ENCODE results near the gene RFX3.
"Not testable (repeated sequence)": the region's sequence is repeated elsewhere in the genome, so short reads cannot be mapped to it uniquely, and the experiment has no call there.

The RFX3 gene

DNA sequence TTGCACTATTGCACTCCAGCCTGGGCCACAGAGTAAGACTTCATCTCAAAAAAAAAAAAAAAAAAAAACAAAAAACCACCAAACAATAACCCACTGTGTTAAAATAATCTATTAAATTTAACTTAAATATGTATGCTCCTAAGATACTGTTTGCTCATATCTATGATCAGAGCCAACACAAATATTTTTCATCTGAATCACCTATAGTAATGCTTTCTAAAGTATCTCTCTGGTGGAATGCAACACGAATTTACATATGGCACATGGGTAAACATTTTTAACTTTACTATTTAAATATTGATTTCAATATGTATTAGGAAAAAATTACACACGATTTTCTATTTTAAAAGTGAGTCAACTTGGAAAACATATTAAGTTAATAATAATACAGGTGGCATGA is 196.4 kb downstream of the RFX3 start:
- no peak overlapping the region for H3K9ac ChIP-seq (ENCODE audit: low read depth, low read length)
- ATAC-seq (ENCODE audit: insufficient read depth, low read depth) (no peak), DNase-seq (no peak)
- no peaks in the 10 kb centered on the region for H4K20me1 ChIP-seq (ENCODE audit: insufficient read depth, low read length)
- H3K4me2 ChIP-seq (ENCODE audit: insufficient read depth, low read length), result no peak overlapping the region
- no peak overlapping the region for H2AFZ ChIP-seq (ENCODE audit: low read depth, low read length)
- H3K4me1 ChIP-seq (ENCODE audit: insufficient read depth, low read length), result no peaks in the 10 kb centered on the region
- no peaks in the 10 kb centered on the region for H3K36me3 ChIP-seq (ENCODE audit: insufficient read depth, low read length)
- no peak overlapping the region for H3K27ac ChIP-seq (ENCODE audit: low read length)
- no peaks in the 10 kb centered on the region for H3K9me3 ChIP-seq (ENCODE audit: insufficient read depth, low read length, severe bottlenecking)
- no peaks in the 10 kb centered on the region for H3K27me3 ChIP-seq (ENCODE audit: insufficient read depth, low read length, poor library complexity)
- H3K4me3 ChIP-seq (ENCODE audit: low read depth in 1 of 2, low read length in 2 of 2), result no peak overlapping the region
- no peaks in the 10 kb centered on the region for H3K79me2 ChIP-seq (ENCODE audit: insufficient read depth, low read length)
- TF ChIP-seq EZH2 (IDR thresholded peaks at IDR 0.05; ENCODE audit: borderline replicate concordance, low read depth, low read length, severe bottlenecking), result no peak
- TF ChIP-seq, protein P1, sequence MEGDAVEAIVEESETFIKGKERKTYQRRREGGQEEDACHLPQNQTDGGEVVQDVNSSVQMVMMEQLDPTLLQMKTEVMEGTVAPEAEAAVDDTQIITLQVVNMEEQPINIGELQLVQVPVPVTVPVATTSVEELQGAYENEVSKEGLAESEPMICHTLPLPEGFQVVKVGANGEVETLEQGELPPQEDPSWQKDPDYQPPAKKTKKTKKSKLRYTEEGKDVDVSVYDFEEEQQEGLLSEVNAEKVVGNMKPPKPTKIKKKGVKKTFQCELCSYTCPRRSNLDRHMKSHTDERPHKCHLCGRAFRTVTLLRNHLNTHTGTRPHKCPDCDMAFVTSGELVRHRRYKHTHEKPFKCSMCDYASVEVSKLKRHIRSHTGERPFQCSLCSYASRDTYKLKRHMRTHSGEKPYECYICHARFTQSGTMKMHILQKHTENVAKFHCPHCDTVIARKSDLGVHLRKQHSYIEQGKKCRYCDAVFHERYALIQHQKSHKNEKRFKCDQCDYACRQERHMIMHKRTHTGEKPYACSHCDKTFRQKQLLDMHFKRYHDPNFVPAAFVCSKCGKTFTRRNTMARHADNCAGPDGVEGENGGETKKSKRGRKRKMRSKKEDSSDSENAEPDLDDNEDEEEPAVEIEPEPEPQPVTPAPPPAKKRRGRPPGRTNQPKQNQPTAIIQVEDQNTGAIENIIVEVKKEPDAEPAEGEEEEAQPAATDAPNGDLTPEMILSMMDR (IDR thresholded peaks at IDR 0.05; ENCODE audit: borderline replicate concordance, extremely low read depth, low read length, poor library complexity, severe bottlenecking), result no peak

DNA sequence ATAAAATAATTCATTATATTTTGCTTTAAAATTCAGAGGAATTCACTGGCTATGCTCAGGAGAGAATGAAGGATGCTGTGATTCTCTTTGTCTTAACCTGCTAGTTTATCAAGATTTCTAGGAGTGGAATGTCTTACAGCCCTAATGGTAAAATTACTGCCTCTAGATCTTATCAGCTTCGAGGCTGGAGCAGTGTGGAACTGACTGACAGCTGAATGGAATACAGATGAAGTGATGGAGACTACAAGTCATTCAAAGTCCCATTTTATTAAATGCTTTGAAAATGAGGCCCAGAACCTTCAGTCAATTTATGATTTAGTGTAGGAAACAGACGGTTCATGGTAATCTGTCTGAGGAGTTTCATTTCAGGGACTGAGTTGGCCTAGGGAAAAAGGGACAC is 202.1 kb downstream of the RFX3 start:
- Histone ChIP-seq H3K4me3 (ENCODE audit: low read depth in 1 of 2, low read length in 2 of 2) (no peak overlapping the region), H2AFZ (ENCODE audit: low read depth, low read length) (no peak overlapping the region), H3K27me3 (ENCODE audit: insufficient read depth, low read length, poor library complexity) (no peaks in the 10 kb centered on the region), H4K20me1 (ENCODE audit: insufficient read depth, low read length) (no peaks in the 10 kb centered on the region), H3K79me2 (ENCODE audit: insufficient read depth, low read length) (no peaks in the 10 kb centered on the region), H3K36me3 (ENCODE audit: insufficient read depth, low read length) (no peaks in the 10 kb centered on the region), H3K9ac (ENCODE audit: low read depth, low read length) (no peak overlapping the region), H3K27ac (ENCODE audit: low read length) (no peak overlapping the region), H3K4me2 (ENCODE audit: insufficient read depth, low read length) (no peak overlapping the region), H3K9me3 (ENCODE audit: insufficient read depth, low read length, severe bottlenecking) (no peaks in the 10 kb centered on the region), H3K4me1 (ENCODE audit: insufficient read depth, low read length) (no peaks in the 10 kb centered on the region)
- ATAC-seq (ENCODE audit: insufficient read depth, low read depth), result no peak
- TF ChIP-seq, protein P1 (IDR thresholded peaks at IDR 0.05; ENCODE audit: borderline replicate concordance, extremely low read depth, low read length, poor library complexity, severe bottlenecking), result no peak
- no peak for TF ChIP-seq EZH2 (IDR thresholded peaks at IDR 0.05; ENCODE audit: borderline replicate concordance, low read depth, low read length, severe bottlenecking)
- no peak for DNase-seq

DNA sequence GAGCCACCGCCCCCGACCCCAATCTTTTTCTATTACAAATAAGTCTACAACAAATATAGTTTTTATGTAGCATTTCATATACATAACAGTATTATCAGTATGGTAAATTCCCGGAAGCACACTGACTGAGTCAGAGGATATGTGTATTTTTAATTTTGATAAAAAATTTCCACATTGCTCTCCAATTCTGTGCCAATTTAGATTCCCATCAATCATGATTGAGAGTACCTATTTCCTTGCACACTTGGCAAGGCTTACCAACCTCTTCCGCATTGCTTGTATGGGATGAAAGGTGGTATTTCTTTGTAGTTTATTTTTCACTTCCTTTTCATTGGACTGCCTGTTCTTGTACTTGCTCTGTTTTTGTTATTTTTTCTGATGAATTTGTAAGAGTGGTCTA is 204.6 kb downstream of the RFX3 start:
- Histone ChIP-seq H3K4me3 (ENCODE audit: low read depth in 1 of 2, low read length in 2 of 2) (no peak overlapping the region), H3K4me2 (ENCODE audit: insufficient read depth, low read length) (no peak overlapping the region), H3K36me3 (ENCODE audit: insufficient read depth, low read length) (no peaks in the 10 kb centered on the region), H3K9me3 (ENCODE audit: insufficient read depth, low read length, severe bottlenecking) (no peaks in the 10 kb centered on the region), H3K27me3 (ENCODE audit: insufficient read depth, low read length, poor library complexity) (no peaks in the 10 kb centered on the region), H4K20me1 (ENCODE audit: insufficient read depth, low read length) (no peaks in the 10 kb centered on the region), H3K79me2 (ENCODE audit: insufficient read depth, low read length) (no peaks in the 10 kb centered on the region), H3K27ac (ENCODE audit: low read length) (no peak overlapping the region), H3K9ac (ENCODE audit: low read depth, low read length) (no peak overlapping the region), H2AFZ (ENCODE audit: low read depth, low read length) (no peak overlapping the region), H3K4me1 (ENCODE audit: insufficient read depth, low read length) (no peaks in the 10 kb centered on the region)
- TF ChIP-seq, protein P1 (IDR thresholded peaks at IDR 0.05; ENCODE audit: borderline replicate concordance, extremely low read depth, low read length, poor library complexity, severe bottlenecking), result no peak
- TF ChIP-seq EZH2 (IDR thresholded peaks at IDR 0.05; ENCODE audit: borderline replicate concordance, low read depth, low read length, severe bottlenecking), result no peak
- DNase-seq (no peak), ATAC-seq (ENCODE audit: insufficient read depth, low read depth) (no peak)

GRCh38 chr9:3312595-3312994 is 213.2 kb downstream of the RFX3 start:
- not testable (repeated sequence) for H3K9ac ChIP-seq (ENCODE audit: low read depth, low read length); H3K36me3 ChIP-seq (ENCODE audit: insufficient read depth, low read length); H3K27ac ChIP-seq (ENCODE audit: low read length); ATAC-seq (ENCODE audit: insufficient read depth, low read depth); H3K4me3 ChIP-seq (ENCODE audit: low read depth in 1 of 2, low read length in 2 of 2); H3K9me3 ChIP-seq (ENCODE audit: insufficient read depth, low read length, severe bottlenecking); H3K4me1 ChIP-seq (ENCODE audit: insufficient read depth, low read length); H4K20me1 ChIP-seq (ENCODE audit: insufficient read depth, low read length); DNase-seq; H2AFZ ChIP-seq (ENCODE audit: low read depth, low read length); H3K27me3 ChIP-seq (ENCODE audit: insufficient read depth, low read length, poor library complexity); H3K79me2 ChIP-seq (ENCODE audit: insufficient read depth, low read length); H3K4me2 ChIP-seq (ENCODE audit: insufficient read depth, low read length)
